ENCODE data around the gene SLC25A44. TPM values are rescaled to one million over a fixed set of nuclear protein-coding genes. Genes with fewer than 3 reads are reported as not detected.

The SLC25A44 gene
- total RNA-seq, 1 experiment from 2014 or later = 32.3 TPM

- BruUV-seq (replicated peaks) = no TSS peak
- peaks cover 15% of the 10 kb centered on the region for H3K4me1 Mint-ChIP-seq (ENCODE audit: insufficient read depth, unreplicated experiment)
- H3K27ac Mint-ChIP-seq (ENCODE audit: low read depth, unreplicated experiment) = no peak overlapping the region
- intact Hi-C loops (cut with micrococcal nuclease) = no loop called here
- no peaks in the 10 kb centered on the region for H3K27me3 Mint-ChIP-seq (ENCODE audit: insufficient read depth, unreplicated experiment)
- H3K4me3 Mint-ChIP-seq (ENCODE audit: unreplicated experiment) = no peak overlapping the region
- ChIA-PET CTCF (interaction anchor here (0.6 to 22.6 kb wide), 4 partner anchors 11 to 384 kb away, joined by 3 to 524 read pairs (median 12); no protein-coding TSS in a partner anchor), POLR2A (interaction anchor here (0.6 kb wide), 1 partner anchor 10 kb away, joined by 3 read pairs; no protein-coding TSS in a partner anchor)
- peaks cover 65% of the 10 kb centered on the region for H3K36me3 Mint-ChIP-seq (ENCODE audit: insufficient read depth, unreplicated experiment)
- H3K9me3 Mint-ChIP-seq (ENCODE audit: unreplicated experiment) = no peaks in the 10 kb centered on the region
- TF ChIP-seq CTCF (IDR thresholded peaks at IDR 0.05; ENCODE audit: unreplicated experiment) = no peak
- no peak for DNase-seq (ENCODE audit: unreplicated experiment)
Measured at GRCh38 chr1:156236164-156236563, 42.3 kb downstream of the SLC25A44 start.

- ChIA-PET POLR2A (interaction anchor here (0.6 to 2.1 kb wide), 9 partner anchors 9 to 174 kb away, joined by 3 to 7 read pairs (median 3); partner anchors contain the start of genes PAQR6, PMF1 and SMG5), CTCF (interaction anchor here (0.6 to 22.6 kb wide), 6 partner anchors 11 to 246 kb away, joined by 3 to 524 read pairs (median 6); partner anchors contain the start of gene PMF1)
- peaks cover 68% of the 10 kb centered on the region for H3K36me3 Mint-ChIP-seq (ENCODE audit: insufficient read depth, unreplicated experiment)
- intact Hi-C loops (cut with micrococcal nuclease) = no loop called here
- H3K9me3 Mint-ChIP-seq (ENCODE audit: unreplicated experiment) = no peaks in the 10 kb centered on the region
- H3K27ac Mint-ChIP-seq (ENCODE audit: low read depth, unreplicated experiment) = no peak overlapping the region
- BruUV-seq (replicated peaks) = no TSS peak
- TF ChIP-seq CTCF (IDR thresholded peaks at IDR 0.05; ENCODE audit: unreplicated experiment) = no peak
- no peak for DNase-seq (ENCODE audit: unreplicated experiment)
- peaks cover 27% of the 10 kb centered on the region for H3K4me1 Mint-ChIP-seq (ENCODE audit: insufficient read depth, unreplicated experiment)
- no peak overlapping the region for H3K4me3 Mint-ChIP-seq (ENCODE audit: unreplicated experiment)
- H3K27me3 Mint-ChIP-seq (ENCODE audit: insufficient read depth, unreplicated experiment) = no peaks in the 10 kb centered on the region
Measured at GRCh38 chr1:156238248-156238647, 44.3 kb downstream of the SLC25A44 start.

- Mint-ChIP-seq H3K36me3 (ENCODE audit: insufficient read depth, unreplicated experiment) (peaks cover 37% of the 10 kb centered on the region), H3K27ac (ENCODE audit: low read depth, unreplicated experiment) (peak overlapping the region; percentile 42), H3K4me3 (ENCODE audit: unreplicated experiment) (no peak overlapping the region), H3K4me1 (ENCODE audit: insufficient read depth, unreplicated experiment) (peaks cover 22% of the 10 kb centered on the region), H3K9me3 (ENCODE audit: unreplicated experiment) (no peaks in the 10 kb centered on the region), H3K27me3 (ENCODE audit: insufficient read depth, unreplicated experiment) (no peaks in the 10 kb centered on the region)
- DNase-seq (ENCODE audit: unreplicated experiment) = peak; percentile 91
- TF ChIP-seq CTCF (IDR thresholded peaks at IDR 0.05; ENCODE audit: unreplicated experiment) = no peak
- POLR2A ChIA-PET = interaction anchor here (0.7 to 2.5 kb wide), 13 partner anchors 8 to 99 kb away, joined by 3 to 14 read pairs (median 4); partner anchors contain the start of gene PMF1
- no TSS peak for BruUV-seq (replicated peaks)
- intact Hi-C loops (cut with micrococcal nuclease) = no loop called here
- CTCF ChIA-PET = interaction anchor here (1.2 to 3.5 kb wide), 2 partner anchors 16 to 151 kb away, joined by 5 to 19 read pairs; no protein-coding TSS in a partner anchor
Measured at GRCh38 chr1:156241311-156241811, 47.5 kb downstream of the SLC25A44 start.

GRCh38 chr1:156241926-156242325, 48.0 kb downstream of the SLC25A44 start, which contains the start of gene BGLAP:
TSS of gene BGLAP (plus strand) at chr1:156242184. CDS start at chr1:156242232, 48 bp downstream.
- POLR2A ChIA-PET = interaction anchor here (0.5 to 2.5 kb wide), 11 partner anchors 9 to 94 kb away, joined by 3 to 14 read pairs (median 4); partner anchors contain the start of gene PMF1
- intact Hi-C loops (cut with micrococcal nuclease) = no loop called here
- CTCF ChIA-PET = interaction anchor here (0.5 to 3.5 kb wide), 3 partner anchors 16 to 152 kb away, joined by 3 to 19 read pairs (median 5); partner anchors contain the start of gene SLC25A44

More at GRCh38 chr1:156241926-156242325, 48.0 kb downstream of the SLC25A44 start, which contains the start of gene BGLAP:
- no TSS peak for BruUV-seq (replicated peaks)
- H3K4me3 Mint-ChIP-seq (ENCODE audit: unreplicated experiment) = no peak within 1 kb of the TSS
- peaks cover 32% of the 10 kb centered on the region for H3K36me3 Mint-ChIP-seq (ENCODE audit: insufficient read depth, unreplicated experiment)
- peak within 1 kb of the TSS; percentile 42 for H3K27ac Mint-ChIP-seq (ENCODE audit: low read depth, unreplicated experiment)
- no peaks in the 10 kb centered on the region for H3K9me3 Mint-ChIP-seq (ENCODE audit: unreplicated experiment)
- no peak for TF ChIP-seq CTCF (IDR thresholded peaks at IDR 0.05; ENCODE audit: unreplicated experiment)
- H3K4me1 Mint-ChIP-seq (ENCODE audit: insufficient read depth, unreplicated experiment) = peaks cover 22% of the 10 kb centered on the region
- DNase-seq (ENCODE audit: unreplicated experiment) = no peak
- H3K27me3 Mint-ChIP-seq (ENCODE audit: insufficient read depth, unreplicated experiment) = no peaks in the 10 kb centered on the region
